ENCODE data around the gene OR1F1.

The OR1F1 gene

GRCh38 chr16:3249020-3249419, 61.0 kb downstream of the OR1F1 start:
- no peak for DNase-seq (ENCODE audit: low read depth)

- no peak for DNase-seq (ENCODE audit: low read depth)
These were observed 61.4 kb downstream of the OR1F1 start for GRCh38 chr16:3249451-3249850.

GRCh38 chr16:3252967-3253366, 65.0 kb downstream of the OR1F1 start:
- DNase-seq (ENCODE audit: low read depth) = no peak

GRCh38 chr16:3254309-3254708, 66.3 kb downstream of the OR1F1 start:
- DNase-seq (ENCODE audit: low read depth) = no peak

Measured in non-pigmented ciliary epithelial cell (primary cell).